NCI-H524 treated with DMSO at 0.1 percent for 48 hours (cell line): Measurements from ENCODE around the gene SERTAD2.
A peak's percentile ranks its signal among the peaks of the same experiment; 100 is the strongest.

Experiments used
- DNase-seq: peaks from one replicate; lab custom pipeline; 2025; lab: John Stamatoyannopoulos, UW

SERTAD2 gene

GRCh38 chr2:64627860-64628841 is 25.6 kb downstream of the SERTAD2 start:
- DNase-seq = no peak

GRCh38 chr2:64626963-64627760 is 26.6 kb downstream of the SERTAD2 start:
- peak; percentile 36 for DNase-seq

GRCh38 chr2:64626146-64626809 is 27.4 kb downstream of the SERTAD2 start:
- DNase-seq = no peak

GRCh38 chr2:64625299-64626145 is 28.2 kb downstream of the SERTAD2 start:
- DNase-seq = no peak

GRCh38 chr2:64624862-64625261 is 28.9 kb downstream of the SERTAD2 start:
- DNase-seq = no peak

- DNase-seq = no peak
These were observed 29.6 kb downstream of the SERTAD2 start for GRCh38 chr2:64624108-64624610.

GRCh38 chr2:64623242-64623850 is 30.4 kb downstream of the SERTAD2 start:
- DNase-seq = no peak

- DNase-seq = no peak
These were observed 31.1 kb downstream of the SERTAD2 start for GRCh38 chr2:64622443-64623241.

GRCh38 chr2:64620661-64621060 is 33.1 kb downstream of the SERTAD2 start:
- no peak for DNase-seq

GRCh38 chr2:64617631-64618151 is 36.0 kb downstream of the SERTAD2 start:
- peak; percentile 85 for DNase-seq

GRCh38 chr2:64615844-64616536 is 37.7 kb downstream of the SERTAD2 start:
- DNase-seq = no peak

- DNase-seq = no peak
These were observed 38.4 kb downstream of the SERTAD2 start for GRCh38 chr2:64615192-64615763.

GRCh38 chr2:64613276-64613675 is 40.4 kb downstream of the SERTAD2 start:
- no peak for DNase-seq

- no peak for DNase-seq
These were observed 41.0 kb downstream of the SERTAD2 start for GRCh38 chr2:64612575-64613195.

GRCh38 chr2:64610316-64610855 is 43.3 kb downstream of the SERTAD2 start:
- no peak for DNase-seq

- no peak for DNase-seq
These were observed 43.8 kb downstream of the SERTAD2 start for GRCh38 chr2:64609942-64610281.

GRCh38 chr2:64609227-64609941 is 44.3 kb downstream of the SERTAD2 start:
- no peak for DNase-seq
